Progenitor cell of endocrine pancreas (in vitro differentiated cells): Measurements from ENCODE around the gene TMC8. TPM values are rescaled to one million over a fixed set of nuclear protein-coding genes. Genes with fewer than 3 reads are reported as not detected.

Experiments used
- DNase-seq: peaks from one replicate; pipeline ENCODE4 v3.0.0; 2021; ENCODE audit warnings: low spot score; ENCODE audit not compliant: unreplicated experiment
- H3K27ac Mint-ChIP-seq: 2 replicates; pipeline ENCODE4 v1.8.0; 2021; ENCODE audit warnings: mild to moderate bottlenecking, moderate library complexity, mixed read lengths
- H3K27me3 Mint-ChIP-seq: 2 replicates; pipeline ENCODE4 v1.8.0; 2021; ENCODE audit warnings: mixed read lengths
- H3K36me3 Mint-ChIP-seq: 2 replicates; pipeline ENCODE4 v1.8.0; 2022; ENCODE audit warnings: mixed read lengths; ENCODE audit not compliant: insufficient read depth
- H3K4me1 Mint-ChIP-seq: 2 replicates; pipeline ENCODE4 v1.8.0; 2021; ENCODE audit warnings: low read depth, mixed read lengths
- H3K4me3 Mint-ChIP-seq: 2 replicates; pipeline ENCODE4 v1.8.0; 2021; ENCODE audit warnings: low read depth, mild to moderate bottlenecking, moderate library complexity, mixed read lengths
- H3K9me3 Mint-ChIP-seq: 2 replicates; pipeline ENCODE4 v1.8.0; 2021; ENCODE audit warnings: low read depth, mixed read lengths
- total RNA-seq: library from RNA; stranded (reverse); gene quantifications from 2 replicates; pipeline ENCODE4 v1.2.1, GENCODE V29; 2021
- TF ChIP-seq, protein P1 (sequence below): fragments of 200-600 bp; sonication (generic); IDR thresholded peaks from one replicate; pipeline ENCODE4 v1.5.0; 2021; ENCODE audit warnings: antibody characterized with exemption, mild to moderate bottlenecking; ENCODE audit not compliant: unreplicated experiment

The TMC8 gene
- total RNA-seq, 1 donor from 2014 or later = 0.12 TPM

DNA sequence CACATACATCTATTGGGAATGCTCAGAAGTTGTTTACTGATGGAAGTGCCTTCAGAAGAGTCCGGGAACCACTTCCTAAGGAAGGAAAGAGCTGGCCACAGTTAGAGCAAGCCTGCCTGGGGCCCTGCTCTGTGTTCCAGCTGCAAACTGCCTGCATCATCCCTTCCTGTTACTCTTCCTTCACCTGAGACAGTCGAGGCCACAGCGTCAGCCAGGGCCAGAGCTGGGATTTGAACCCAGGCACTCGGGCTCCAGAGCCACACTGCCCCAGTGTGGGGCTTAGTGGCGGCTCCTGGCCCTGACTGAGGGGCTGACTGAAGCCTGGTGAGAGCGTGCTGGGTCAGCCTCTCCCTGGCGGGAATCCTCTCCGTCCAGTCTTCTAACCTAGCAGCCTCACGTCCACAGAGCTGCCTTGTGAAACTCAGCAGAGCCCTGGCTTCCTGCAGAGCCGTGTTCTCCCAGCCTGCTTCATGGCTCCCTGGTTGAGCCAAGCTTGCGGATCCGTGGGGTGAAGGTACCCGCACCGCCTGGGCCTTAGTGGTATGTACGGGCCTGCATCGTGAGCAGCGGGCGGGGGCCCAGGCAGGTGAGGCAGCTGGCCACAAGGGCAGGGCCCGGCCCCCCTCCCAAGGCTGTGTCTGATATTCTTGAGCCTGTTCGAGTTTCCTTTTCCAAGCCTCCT lies 11.0 kb downstream of the TMC8 start:
- H3K4me1 Mint-ChIP-seq = peaks cover 2% of the 10 kb centered on the region
- peaks cover 12% of the 10 kb centered on the region for H3K27me3 Mint-ChIP-seq
- H3K9me3 Mint-ChIP-seq = no peaks in the 10 kb centered on the region
- no peak overlapping the region for H3K27ac Mint-ChIP-seq
- H3K4me3 Mint-ChIP-seq = no peak overlapping the region
- DNase-seq = no peak
- no peaks in the 10 kb centered on the region for H3K36me3 Mint-ChIP-seq
- TF ChIP-seq, protein P1, sequence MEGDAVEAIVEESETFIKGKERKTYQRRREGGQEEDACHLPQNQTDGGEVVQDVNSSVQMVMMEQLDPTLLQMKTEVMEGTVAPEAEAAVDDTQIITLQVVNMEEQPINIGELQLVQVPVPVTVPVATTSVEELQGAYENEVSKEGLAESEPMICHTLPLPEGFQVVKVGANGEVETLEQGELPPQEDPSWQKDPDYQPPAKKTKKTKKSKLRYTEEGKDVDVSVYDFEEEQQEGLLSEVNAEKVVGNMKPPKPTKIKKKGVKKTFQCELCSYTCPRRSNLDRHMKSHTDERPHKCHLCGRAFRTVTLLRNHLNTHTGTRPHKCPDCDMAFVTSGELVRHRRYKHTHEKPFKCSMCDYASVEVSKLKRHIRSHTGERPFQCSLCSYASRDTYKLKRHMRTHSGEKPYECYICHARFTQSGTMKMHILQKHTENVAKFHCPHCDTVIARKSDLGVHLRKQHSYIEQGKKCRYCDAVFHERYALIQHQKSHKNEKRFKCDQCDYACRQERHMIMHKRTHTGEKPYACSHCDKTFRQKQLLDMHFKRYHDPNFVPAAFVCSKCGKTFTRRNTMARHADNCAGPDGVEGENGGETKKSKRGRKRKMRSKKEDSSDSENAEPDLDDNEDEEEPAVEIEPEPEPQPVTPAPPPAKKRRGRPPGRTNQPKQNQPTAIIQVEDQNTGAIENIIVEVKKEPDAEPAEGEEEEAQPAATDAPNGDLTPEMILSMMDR = no peak

DNA sequence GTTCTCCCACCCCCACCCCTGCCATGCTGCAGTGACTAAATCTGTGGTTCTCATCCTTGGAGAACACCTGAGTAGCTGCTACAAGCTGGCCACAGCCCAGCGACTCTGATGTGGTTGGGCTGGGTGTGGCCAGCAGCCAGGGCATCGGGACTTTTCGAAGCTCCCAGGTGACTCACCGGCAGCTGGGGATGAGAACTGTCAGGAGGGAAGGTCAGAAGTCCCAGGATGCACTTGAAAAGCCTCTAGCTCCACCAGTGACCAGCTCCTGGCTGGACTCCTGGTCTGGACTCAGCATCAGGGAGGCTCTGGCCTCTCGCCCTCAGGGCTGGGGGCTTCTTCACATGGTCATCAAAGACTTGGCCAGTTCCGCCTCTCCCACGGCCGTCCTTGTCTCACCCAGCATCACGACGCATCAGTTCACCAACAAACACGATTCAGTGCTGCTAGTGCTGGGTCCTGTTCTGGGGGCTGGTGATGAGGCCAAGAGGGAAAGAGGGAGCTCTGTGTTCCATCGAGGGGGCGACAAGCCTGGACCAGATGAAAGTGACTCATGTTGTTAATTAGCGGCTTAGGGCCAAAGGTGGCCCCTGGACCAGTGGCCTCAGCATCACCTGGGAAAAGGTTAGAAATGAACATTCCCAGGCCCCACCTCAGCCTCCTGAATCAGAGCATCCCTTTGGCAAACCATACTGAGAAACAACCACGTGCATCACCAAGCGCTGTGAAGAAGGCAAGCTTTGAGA lies 11.7 kb downstream of the TMC8 start:
- no peaks in the 10 kb centered on the region for H3K9me3 Mint-ChIP-seq
- no peaks in the 10 kb centered on the region for H3K36me3 Mint-ChIP-seq
- no peak overlapping the region for H3K4me3 Mint-ChIP-seq
- H3K27ac Mint-ChIP-seq = no peak overlapping the region
- no peak for DNase-seq
- TF ChIP-seq, protein P1 = no peak
- H3K4me1 Mint-ChIP-seq = peaks cover 2% of the 10 kb centered on the region
- H3K27me3 Mint-ChIP-seq = peaks cover 12% of the 10 kb centered on the region

DNA sequence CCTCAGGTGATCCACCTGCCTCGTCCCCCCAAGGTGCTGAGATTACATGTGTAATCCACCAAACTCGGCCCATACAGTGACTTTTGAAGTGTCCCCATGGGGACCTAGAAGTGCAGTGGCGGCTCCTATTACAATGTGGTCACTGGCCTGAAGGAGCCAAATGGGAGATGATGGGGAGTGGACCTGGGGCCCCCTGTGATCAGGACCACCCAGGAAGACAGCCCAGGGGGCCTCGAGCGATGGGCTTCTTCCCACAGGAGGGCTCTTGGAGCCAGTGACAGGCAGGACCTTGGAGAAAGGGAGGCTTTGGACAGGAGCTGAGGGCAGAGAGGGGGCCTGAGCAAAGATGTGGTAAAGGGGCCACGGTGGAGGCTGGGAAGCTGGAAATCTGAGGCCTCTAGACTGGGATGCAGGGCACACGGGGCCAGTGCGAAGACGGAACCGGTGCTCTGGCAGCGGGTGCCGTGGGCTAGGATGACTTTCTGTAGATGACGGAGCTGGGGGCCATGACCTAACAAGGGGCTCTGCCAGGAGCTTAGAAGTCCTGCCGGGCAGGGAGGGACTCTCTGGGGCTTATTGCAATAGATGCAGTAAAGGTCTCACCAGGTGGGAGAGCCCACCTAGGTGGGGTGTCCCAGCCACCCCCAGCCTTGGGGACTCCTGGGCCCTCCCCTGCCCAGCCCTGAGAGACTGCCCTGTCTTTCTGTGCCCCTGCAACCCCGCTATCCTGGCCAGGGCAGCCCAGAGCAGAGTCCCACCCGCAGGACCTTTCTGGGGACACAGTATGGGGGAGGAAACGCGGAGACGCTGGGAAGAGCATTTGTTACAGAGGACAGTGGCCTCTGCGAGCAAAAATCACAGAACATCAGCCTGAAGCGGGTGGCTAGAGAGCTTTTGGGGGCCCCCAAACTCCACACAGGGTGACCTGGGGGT lies 12.9 kb downstream of the TMC8 start:
- Mint-ChIP-seq H3K4me3 (no peak overlapping the region), H3K9me3 (no peaks in the 10 kb centered on the region), H3K27me3 (peaks cover 12% of the 10 kb centered on the region), H3K4me1 (peaks cover 2% of the 10 kb centered on the region), H3K27ac (peak overlapping the region; percentile 24), H3K36me3 (no peaks in the 10 kb centered on the region)
- DNase-seq = no peak
- TF ChIP-seq, protein P1 = no peak

DNA sequence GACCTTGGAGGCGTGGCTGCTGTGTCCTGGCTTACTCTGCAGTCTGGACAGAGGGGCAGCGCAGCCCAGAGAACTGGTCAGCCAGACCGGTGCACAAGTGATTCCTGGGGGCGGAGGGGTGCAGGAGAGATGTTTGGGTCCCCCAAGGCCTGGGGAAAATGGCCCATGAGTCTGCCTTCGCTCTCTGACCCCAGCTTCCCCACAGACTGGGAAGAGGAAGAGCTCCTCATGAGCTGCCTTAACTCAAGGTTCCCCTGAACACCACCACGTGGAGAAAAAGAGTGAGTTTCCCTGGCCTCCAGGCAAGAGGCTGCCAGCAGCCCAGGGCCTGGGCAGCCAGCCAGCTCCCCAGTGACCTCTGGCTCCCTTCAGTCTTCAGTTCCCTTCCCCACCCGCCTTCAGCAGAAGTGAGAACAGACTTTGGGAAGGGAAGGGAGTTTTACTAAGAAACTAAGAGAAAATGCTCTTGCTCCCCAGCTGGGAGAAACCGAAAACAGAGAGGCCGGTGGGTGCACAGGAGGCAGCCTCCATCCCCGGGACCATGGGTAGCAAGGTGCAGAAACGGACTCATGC lies 13.7 kb downstream of the TMC8 start:
- H3K27ac Mint-ChIP-seq = no peak overlapping the region
- peaks cover 4% of the 10 kb centered on the region for H3K4me1 Mint-ChIP-seq
- no peak for DNase-seq
- no peaks in the 10 kb centered on the region for H3K9me3 Mint-ChIP-seq
- H3K27me3 Mint-ChIP-seq = peaks cover 10% of the 10 kb centered on the region
- H3K4me3 Mint-ChIP-seq = no peak overlapping the region
- TF ChIP-seq, protein P1 = no peak
- no peaks in the 10 kb centered on the region for H3K36me3 Mint-ChIP-seq
